Glomerular visceral epithelial cell (primary cell): ENCODE results near the gene CHST15.
"Not testable (repeated sequence)": the region's sequence is repeated elsewhere in the genome, so short reads cannot be mapped to it uniquely, and the experiment has no call there.

Source experiments
- DNase-seq: peaks from one replicate; pipeline ENCODE4 v3.0.0-alpha.2; 2016; ENCODE audit errors: extremely low spot score

Gene CHST15

GRCh38 chr10:124124769-124125161, 31.4 kb upstream of the CHST15 start:
- no peak for DNase-seq

DNA sequence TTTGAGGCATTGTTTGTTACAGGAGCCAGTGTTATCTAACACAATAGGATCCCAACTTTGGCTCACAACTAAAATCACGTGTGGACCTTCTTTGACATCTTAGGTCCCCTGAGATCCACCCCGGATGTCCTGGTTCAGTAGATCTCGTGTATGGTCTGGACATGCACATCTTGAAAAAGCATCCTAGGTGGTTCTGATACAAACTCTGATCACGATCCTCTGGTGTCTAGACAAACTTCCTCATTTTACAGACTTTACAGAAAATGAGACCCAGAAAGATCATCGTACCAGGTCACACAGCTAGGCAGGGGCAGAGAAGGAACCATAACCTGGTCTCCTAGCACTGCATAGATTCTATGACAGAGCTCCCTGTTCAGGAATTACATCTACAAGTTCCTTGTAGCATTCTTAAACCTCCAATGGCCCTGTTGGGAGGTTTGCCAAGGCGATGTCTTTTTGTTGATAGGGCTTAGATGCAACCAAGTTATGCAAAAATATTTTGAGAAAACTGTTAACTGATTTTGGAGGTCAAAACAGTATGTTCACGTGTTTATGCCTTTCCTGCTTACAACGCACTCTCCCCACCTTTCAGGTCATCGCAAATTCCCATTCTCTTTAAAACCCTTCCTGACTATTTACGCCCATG, 30.8 kb upstream of the CHST15 start:
- DNase-seq = no peak

DNA sequence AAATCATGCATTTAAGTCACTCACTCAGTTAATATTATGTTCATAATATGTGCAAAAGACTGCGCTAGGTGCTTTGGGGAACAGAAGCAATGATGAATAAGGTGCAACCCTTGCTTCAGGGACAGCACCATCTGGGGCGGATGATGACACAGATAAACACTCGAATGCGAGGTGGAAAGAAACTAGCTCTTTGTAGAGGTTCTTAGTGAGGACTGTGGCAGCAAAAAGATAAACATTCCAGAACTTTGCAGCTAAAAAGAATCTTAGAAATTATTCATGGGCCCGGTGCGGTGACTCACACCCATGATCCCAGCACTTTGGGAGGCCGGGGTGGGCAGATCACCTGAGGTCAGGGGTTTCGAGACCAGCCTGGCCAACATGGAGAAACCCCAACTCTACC, 29.8 kb upstream of the CHST15 start:
- DNase-seq = no peak

- DNase-seq = no peak
Measured at GRCh38 chr10:124122211-124122610, 28.8 kb upstream of the CHST15 start.

GRCh38 chr10:124120410-124121061, 27.1 kb upstream of the CHST15 start:
- DNase-seq = no peak

GRCh38 chr10:124119946-124120345, 26.5 kb upstream of the CHST15 start:
- no peak for DNase-seq

GRCh38 chr10:124119216-124119615, 25.8 kb upstream of the CHST15 start:
- DNase-seq = no peak

DNA sequence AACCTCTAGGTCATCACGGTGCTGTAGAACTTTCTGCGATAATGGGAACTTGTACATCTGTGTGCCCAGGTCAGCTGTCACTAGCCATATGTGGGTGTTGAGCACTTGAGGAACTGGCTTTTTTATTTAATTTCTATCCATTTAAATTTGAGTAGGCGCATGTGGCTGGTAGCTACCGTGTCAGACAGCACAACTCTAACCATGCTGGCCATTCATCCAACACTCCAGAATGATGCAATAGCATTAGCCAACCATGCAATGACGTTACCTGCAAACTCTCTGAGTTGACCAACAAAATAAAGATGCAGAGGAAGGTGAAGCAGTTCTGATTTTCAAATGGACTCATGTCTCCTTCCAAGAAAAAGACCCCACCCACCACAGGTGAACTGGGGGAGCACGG, 24.4 kb upstream of the CHST15 start:
- DNase-seq = no peak

DNA sequence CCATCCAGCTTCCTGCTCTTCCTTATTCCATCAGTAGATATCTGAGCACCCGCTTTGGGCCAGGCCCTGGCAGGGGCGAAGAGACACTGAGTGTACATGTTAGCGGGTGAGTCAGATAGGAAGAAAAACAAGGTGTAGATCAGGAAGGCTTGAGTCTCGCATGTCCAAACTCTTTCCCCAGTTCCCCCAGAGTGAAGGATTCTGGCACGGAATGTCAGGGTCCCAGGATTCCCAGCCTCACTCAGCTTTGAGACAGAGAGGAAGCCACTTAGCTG, 24.1 kb upstream of the CHST15 start:
- no peak for DNase-seq

DNA sequence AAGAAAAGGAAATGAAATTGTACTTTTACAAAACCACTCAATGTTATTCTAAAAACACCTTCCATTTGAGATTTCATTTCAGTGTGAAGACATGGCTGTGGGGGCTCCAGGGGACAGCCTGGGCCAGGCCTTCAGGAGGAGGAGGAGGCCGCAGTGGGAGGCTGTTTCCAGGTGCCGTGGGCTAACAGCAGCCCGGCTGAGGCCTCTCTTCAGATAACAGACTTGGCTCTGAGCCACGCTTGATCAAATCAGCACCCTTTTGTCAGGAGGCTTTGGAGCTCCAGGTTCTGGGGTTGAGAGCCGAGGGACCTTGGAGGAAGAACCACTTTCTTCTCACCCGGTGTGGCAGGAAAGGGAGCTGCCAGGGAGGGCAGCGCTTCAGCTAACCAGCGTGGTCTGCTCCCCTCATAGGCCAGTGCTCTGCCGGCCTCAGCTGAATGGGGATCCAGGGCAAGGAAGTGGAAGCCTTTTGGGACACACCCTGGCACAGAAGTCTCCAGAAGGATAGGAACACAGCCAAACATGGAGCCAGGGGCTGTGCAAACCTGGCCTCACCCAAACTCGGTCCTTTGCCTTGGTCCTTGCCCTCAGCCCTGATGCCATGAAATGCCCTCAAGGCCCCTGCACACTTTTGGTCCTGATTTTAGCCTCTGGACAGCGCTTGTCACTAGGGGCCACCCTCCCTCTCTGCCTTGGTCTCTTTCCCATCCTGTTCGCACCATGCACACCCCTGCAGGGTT, 23.5 kb upstream of the CHST15 start:
- DNase-seq = no peak

- no peak for DNase-seq
Measured at GRCh38 chr10:124114696-124115095, 21.3 kb upstream of the CHST15 start.

DNA sequence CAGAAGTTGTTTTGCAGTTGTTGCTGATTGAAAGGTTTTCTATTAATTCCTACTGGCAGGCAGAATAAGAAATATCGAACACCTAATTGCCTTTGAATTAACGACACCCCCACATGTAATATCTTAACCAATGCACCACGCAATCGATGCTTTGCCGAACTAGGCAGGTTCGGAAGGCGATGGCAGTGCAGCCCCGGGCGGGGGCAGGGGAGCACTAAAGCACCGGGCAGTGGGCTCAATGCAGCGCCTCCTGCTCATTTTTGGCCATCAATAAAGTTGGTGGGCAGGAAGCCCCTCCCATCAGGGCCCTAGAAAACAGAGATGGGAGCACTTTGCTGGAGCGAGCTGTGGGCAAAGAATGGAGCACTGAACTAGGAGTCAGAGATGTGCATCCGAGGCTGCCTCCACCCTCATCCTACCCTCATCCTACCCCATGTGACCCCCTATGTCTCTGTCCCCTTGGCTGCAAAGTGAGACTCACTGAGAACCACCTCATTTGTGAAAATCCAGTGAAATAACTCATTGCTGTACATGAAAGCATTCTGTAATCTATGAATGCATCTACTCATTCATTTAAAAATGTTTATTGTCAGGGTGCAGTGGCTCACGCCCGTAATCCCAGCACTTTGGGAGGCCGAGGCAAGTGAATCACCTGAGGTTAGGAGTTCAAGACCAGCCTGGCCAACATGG, 19.6 kb upstream of the CHST15 start:
- no peak for DNase-seq

- no peak for DNase-seq
Measured at GRCh38 chr10:124110882-124111281, 17.5 kb upstream of the CHST15 start.

DNA sequence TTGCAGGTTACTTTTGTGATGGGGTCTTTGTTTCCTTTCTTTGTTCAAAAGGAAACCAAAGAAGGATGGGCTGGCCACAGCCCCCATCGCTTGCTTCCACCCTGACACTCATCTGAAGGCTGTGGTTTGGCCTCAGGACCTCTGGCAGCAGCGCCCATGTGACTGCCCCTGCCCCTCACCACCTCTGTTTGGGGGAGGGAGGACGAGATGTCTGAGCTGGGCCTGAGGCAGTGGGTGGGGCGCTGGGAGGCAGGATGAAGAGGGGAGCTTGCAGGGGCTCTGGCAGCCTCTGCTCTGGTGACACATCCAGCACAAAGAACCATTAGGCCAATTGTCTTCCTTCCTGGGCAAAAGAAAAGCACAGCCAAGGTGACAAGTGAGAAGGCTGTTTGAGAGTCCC, 15.9 kb upstream of the CHST15 start:
- no peak for DNase-seq

- no peak for DNase-seq
Measured at GRCh38 chr10:124107072-124107471, 13.7 kb upstream of the CHST15 start.

DNA sequence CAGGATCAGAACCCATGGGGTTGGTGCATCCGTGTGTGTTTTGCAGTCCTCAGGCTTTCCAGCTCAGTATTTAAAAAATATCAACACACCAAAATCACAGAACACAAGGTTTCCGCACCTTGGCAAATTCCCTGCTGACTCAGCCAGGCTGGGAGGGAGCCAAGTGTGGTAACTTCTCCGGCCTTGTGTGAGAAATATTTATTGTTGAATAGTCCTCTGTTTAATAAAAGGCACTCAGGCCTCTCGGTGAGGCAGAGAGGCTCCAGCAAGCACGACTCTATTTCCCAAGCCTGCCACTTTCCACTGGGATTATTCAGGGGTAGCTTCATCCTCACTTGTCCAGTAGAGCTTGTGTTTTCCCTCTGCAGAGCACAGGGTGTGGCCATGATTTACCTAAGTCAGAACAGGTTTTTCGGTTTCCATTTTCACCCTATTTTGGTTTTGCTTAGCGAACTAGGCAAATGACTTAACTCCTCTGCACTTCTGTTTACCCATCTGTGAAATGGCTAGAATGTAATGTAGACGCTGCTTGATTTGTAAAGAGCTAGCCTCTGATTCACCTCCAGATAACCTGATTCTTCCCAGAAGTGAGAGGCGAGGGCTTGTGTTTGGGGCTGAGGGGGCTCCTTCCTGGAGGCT, 13.0 kb upstream of the CHST15 start:
- peak; percentile 74 for DNase-seq

DNA sequence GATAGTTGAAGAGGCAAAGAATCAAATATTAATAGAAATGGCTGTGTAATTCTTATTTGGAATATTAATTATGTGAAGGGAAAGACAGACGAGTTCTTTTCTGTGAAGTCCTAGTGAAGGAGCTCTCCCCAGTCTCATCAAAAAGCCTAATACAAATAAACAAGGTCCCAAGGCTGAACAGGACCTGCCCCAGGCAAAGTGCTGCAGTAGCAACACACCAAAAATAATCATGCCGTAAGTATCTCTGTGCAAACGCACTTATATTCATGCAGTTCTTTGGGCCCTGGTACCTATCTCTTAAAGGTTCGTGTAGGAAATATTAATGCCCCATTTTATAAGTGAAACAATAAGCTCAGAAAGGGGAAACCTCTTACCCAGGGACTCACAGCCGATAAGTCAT, 12.2 kb upstream of the CHST15 start:
- DNase-seq = no peak

- no peak for DNase-seq
Measured at GRCh38 chr10:124105045-124105444, 11.6 kb upstream of the CHST15 start.

DNA sequence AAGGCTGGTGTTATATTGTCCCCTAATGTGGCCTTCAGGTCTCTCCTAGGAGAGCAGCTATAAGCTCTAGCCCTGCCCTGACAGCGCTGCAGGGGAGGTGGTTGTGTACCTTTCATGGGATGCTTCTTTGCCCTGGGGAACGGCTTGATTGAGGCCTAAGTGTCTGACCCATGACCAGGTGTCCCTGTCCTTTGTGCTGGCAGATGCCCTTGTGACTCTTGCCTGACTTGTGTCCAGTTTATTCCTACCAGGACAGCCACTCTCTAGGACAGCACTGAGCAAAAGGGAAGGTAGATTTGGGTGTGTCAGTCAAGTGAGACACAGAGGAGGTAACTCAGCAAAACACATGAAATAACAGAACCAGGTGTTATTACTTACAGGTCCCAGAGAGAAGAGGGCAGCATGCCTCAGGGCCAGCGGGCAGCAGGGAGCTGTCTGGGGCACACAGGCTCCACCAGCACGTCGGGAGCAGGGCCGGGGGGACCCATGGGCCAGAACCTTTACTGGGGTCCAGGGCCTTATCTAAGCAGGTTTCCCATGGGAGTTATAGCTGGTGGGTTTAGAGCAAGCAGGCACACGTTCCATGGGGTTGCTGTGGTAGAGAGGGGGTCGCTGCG, 10.7 kb upstream of the CHST15 start:
- no peak for DNase-seq

DNA sequence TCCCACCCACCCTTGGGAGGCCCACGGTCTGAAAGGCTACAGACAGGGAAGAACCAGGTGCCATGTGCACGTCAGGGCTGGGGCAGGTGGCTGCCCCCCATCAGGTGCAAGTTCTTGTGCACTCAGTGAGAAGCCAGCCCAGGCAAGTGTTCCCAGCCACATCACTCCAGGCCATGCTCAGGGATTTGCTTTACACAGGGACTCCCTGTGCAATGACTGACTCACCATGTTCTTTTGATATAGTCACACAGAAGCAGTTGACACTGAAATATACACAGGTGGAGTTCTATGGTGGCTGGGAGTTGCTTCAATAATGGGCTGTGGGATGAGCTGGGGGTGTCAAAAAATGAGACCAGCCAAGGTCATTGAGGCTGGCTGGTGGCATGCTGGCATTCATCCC, 8.0 kb upstream of the CHST15 start:
- DNase-seq = no peak

DNA sequence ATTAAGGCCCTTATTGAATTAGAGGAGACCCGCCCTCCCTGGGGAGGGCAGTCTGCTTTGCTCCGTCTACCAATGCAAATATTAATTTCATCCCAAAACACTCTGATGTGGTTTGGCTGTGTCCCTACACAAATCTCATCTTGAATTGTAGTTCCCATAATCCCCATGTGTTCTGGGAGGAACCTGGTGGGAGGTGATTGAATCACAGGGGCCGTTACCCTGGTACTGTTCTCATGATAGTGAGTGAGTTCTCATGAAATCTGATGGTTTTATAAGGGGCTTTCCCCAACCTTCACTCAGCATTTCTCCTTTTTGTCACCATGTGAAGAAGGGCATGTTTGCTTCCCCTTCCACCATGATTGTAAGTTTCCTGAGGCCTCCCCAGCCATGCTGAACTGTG, 7.3 kb upstream of the CHST15 start:
- DNase-seq = not testable (repeated sequence)

- no peak for DNase-seq
Measured at GRCh38 chr10:124100124-124100523, 6.7 kb upstream of the CHST15 start.
